ENCODE results near the gene CEP72.
"Not testable (repeated sequence)": the region's sequence is repeated elsewhere in the genome, so short reads cannot be mapped to it uniquely, and the experiment has no call there.

CEP72 gene

GRCh38 chr5:600886-601541, 11.1 kb upstream of the CEP72 start:
- no peak for DNase-seq (ENCODE audit: low spot score)

GRCh38 chr5:601771-602465, 10.2 kb upstream of the CEP72 start:
- no peak for DNase-seq (ENCODE audit: low spot score)

DNA sequence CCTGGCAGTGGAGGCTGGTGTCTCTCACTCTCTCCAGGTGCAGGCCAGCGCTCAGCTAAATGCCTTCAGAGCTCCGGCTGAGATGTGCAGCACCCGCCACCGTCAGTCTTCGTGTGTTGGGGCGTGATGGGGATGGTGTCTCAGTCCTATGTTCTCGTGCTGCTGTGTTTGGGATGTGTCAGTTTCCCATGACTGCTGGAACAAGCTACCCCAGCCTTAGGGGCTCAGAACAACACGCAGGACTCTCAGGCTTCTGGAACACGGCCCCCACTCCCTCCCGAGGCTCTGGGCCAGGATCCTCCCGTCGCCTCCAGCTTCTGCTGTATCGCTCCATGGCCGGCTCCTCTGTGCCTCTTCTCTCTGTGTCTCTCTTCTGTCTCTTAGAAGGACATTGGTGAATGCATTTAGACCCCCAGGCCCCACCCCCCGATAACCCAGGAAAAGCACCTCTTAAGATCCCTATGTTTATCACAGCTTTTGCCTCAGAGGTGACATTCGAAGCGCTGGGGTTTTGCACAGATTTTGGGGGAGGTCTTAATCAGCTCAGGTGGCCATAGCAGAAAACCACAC, 9.6 kb upstream of the CEP72 start:
- DNase-seq (ENCODE audit: low spot score): no peak

GRCh38 chr5:603081-603998, 8.8 kb upstream of the CEP72 start:
- DNase-seq (ENCODE audit: low spot score): peak; percentile 45

DNA sequence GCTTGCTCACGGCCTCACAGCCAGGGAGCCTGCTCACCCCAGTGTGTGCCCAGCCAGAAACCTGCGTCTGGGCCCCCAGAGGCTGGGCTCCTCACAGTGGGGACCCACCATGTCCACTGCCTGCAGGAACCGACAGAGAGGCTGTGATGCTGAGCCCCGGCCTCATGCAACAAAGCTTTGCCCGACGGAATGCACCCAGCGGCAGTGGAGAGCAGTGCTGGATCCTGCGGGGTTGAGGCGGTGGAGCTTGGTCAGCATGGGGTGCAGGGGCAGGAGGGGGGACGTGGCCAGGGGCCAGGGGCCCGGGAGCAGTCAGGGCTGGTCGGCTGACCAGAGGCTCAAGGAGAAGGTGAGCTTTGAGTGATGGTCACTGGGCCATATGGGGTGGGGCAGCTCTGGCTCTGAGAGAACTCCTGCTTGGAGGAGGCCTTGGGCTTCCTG, 7.7 kb upstream of the CEP72 start:
- no peak for DNase-seq (ENCODE audit: low spot score)

DNA sequence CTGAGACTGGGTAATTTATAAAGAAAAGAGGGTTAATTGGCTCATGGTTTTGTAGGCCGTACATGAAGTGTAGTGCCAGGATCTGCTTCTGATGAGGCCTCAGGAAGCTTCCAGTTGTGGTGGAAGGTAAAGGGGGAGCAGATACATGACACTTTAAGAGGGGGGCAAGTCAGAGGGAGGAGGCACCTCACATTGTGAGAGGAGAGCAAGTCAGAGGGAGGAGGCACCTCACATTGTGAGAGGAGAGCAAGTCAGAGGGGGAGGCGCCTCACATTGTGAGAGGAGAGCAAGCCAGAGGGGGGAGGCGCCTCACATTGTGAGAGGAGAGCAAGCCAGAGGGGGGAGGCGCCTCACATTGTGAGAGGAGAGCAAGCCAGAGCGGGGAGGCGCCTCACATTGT, 7.0 kb upstream of the CEP72 start:
- DNase-seq (ENCODE audit: low spot score): not testable (repeated sequence)

GRCh38 chr5:606061-606460, 6.1 kb upstream of the CEP72 start:
- no peak for DNase-seq (ENCODE audit: low spot score)

DNA sequence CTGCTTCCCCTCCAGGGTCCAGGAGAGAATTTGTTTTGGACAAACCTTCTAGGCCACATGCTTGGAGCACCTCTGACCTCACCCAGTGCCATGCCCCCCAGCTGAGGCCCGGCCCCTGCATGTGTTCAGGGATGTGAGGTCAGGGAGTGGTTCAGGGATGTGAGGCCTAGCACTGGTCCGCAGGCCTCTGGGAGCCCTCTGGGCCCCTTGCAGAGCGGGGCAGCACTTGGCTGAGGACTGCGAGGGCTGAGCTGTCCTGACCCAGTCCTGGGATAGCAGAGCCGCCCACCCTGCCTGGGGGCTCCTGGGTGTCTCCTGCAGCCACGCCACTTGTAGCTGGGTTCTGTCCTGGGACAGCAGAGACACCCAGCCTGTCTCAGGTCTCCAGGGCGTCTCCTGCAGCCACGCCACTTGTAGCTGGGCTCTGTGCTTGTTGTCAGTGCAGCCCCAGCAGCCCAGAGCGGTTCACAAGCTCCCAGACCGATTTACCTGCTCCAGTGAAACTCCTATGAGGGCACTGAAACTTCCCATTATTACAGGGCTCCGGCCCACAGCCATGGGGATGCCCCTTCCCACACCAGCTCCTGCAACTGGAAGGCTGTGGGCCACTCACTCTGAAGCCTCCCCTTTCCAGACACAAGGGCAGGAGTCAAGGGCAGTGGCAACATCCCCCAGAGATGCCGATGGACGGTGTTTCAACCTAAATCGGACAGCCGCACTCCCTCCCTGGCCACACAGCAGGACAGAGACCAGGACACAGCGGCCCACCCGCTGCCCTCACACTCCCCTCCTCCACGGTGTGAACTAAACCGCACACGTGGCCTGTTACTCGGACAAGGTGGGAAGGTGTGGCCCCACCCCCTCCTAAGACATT, 5.4 kb upstream of the CEP72 start:
- no peak for DNase-seq (ENCODE audit: low spot score)

- no peak for DNase-seq (ENCODE audit: low spot score)
Observed at GRCh38 chr5:607541-608428, 4.4 kb upstream of the CEP72 start.

GRCh38 chr5:608429-609370, 3.4 kb upstream of the CEP72 start:
- no peak for DNase-seq (ENCODE audit: low spot score)

- no peak for DNase-seq (ENCODE audit: low spot score)
Observed at GRCh38 chr5:609506-609905, 2.6 kb upstream of the CEP72 start.

- DNase-seq (ENCODE audit: low spot score): no peak
Observed at GRCh38 chr5:610011-610743, 2.0 kb upstream of the CEP72 start.

- no peak for DNase-seq (ENCODE audit: low spot score)
Observed at GRCh38 chr5:610744-611730, 1.1 kb upstream of the CEP72 start.

- peak; percentile 12 for DNase-seq (ENCODE audit: low spot score)
Observed at GRCh38 chr5:612498-613424, 621 bp downstream of the CEP72 start.

GRCh38 chr5:616484-617039, 4.4 kb downstream of the CEP72 start:
- peak; percentile 17 for DNase-seq (ENCODE audit: low spot score)

DNA sequence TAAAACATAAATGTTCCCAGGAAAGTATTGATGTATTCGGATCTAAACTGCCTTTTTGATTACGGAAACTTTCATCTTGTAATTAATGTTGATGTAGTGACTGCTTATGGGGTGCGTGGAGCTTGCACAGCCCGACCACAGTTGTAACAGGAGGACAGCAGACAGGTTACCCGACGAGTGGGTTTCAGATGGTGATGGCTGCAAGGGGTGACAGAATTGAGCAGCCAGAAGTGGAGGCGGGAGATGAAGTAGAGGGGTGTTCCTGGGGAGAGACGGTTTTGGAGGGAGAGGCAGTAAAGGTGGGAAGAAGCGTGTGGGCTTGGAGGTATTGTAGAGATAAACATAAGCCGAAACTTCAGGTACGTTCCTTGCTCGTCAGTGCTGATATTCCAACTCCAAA, 5.8 kb downstream of the CEP72 start:
- DNase-seq (ENCODE audit: low spot score): no peak

Measured in cerebellar cortex (tissue), 1 donor.